ENCODE results near the gene DCBLD1. TPM values are rescaled to one million over a fixed set of nuclear protein-coding genes. Genes with fewer than 3 reads are reported as not detected.

DCBLD1 gene
- total and polyA plus RNA-seq, 2 of the 13 experiments (the other 11 are each of a cell fraction or from before 2014, with no cell fraction given): 23.2 to 41.5 TPM

GRCh38 chr6:117477988-117478852, 4.3 kb upstream of the DCBLD1 start:
- in situ Hi-C loops (cut with HindIII; ENCODE audit: extremely low pct_ligation_motif_present, low pct_unique_long_range_greater_than_20kb) (no loop called here), intact Hi-C loops (cut with micrococcal nuclease; ENCODE audit: unreplicated experiment) (loop anchor here (1.0 to 5.0 kb wide), 4 partner anchors 28 to 197 kb away; partner anchors contain the start of gene NUS1)
- Histone ChIP-seq H3K79me2 (ENCODE audit: insufficient read depth, low read length) (no peaks in the 10 kb centered on the region), H3K9me3 (ENCODE audit: low read length) (no peaks in the 10 kb centered on the region), H3K36me3 (replicated peaks in 1 of 2; ENCODE audit: control insufficient read depth in 1 of 2, insufficient read depth in 2 of 2, low read length in 2 of 2) (no peaks in the 10 kb centered on the region), H3K4me3 (replicated peaks in 1 of 3; ENCODE audit: insufficient read depth in 1 of 3, low read depth in 2 of 3, low read length in 3 of 3) (peak overlapping the region; percentile 11 to 36 (median 19); a peak in 2 of 6 replicates), H3K27ac (ENCODE audit: extremely low read length, insufficient read depth, low read length) (peak overlapping the region; percentile 61), H3K4me2 (ENCODE audit: low read depth, low read length) (peak overlapping the region; percentile 77), H3K9ac (ENCODE audit: insufficient read depth, low read depth, low read length) (peak overlapping the region; percentile 36; the same call in 1 of the 2 replicates), H3K27me3 (ENCODE audit: control insufficient read depth in 1 of 2, insufficient read depth in 2 of 2, low read length in 2 of 2) (no peaks in the 10 kb centered on the region; a peak in 1 of 5 replicates), H2AFZ (ENCODE audit: low read length) (peak overlapping the region; percentile 46), H4K20me1 (ENCODE audit: insufficient read depth, low read length) (no peaks in the 10 kb centered on the region), H3K4me1 (ENCODE audit: insufficient read depth, low read length) (peaks cover 53% of the 10 kb centered on the region)
- ATAC-seq (peak; percentile 67), DNase-seq (ENCODE audit: low spot score) (peak; percentile 97), FAIRE-seq (peak; percentile 97)
- ChIA-PET POLR2A (interaction anchor here (0.8 to 6.4 kb wide), 7 partner anchors 26 to 124 kb away, joined by 3 to 64 read pairs (median 6); partner anchors contain the start of gene GOPC), CTCF (ENCODE audit: low intra/inter-chr PET ratio, low total read pairs) (interaction anchor here (0.9 to 2.0 kb wide), 3 partner anchors 28 to 127 kb away, joined by 6 to 38 read pairs (median 11); no protein-coding TSS in a partner anchor)
- WGBS (ENCODE audit: low lambda C conversion rate): 29% methylated on average over 4 of the region's 4 CpGs
- no TSS peak for BruUV-seq (replicated peaks)
- TF ChIP-seq HNF4G (IDR thresholded peaks at IDR 0.05; ENCODE audit: borderline replicate concordance, low read depth, low read length): peak; percentile 100
- peak; percentile 96 for TF ChIP-seq HNF4G (CRISPR knock-in tag; IDR thresholded peaks at IDR 0.05; ENCODE audit: borderline replicate concordance, low read depth)
- TF ChIP-seq ZNF672 (CRISPR knock-in tag; IDR thresholded peaks at IDR 0.05): no peak
- no peak for TF ChIP-seq KAT7 (CRISPR knock-in tag; IDR thresholded peaks at IDR 0.05; ENCODE audit: borderline replicate concordance)
- no peak for TF ChIP-seq NRL (CRISPR knock-in tag; IDR thresholded peaks at IDR 0.05; ENCODE audit: borderline replicate concordance)
- no peak for TF ChIP-seq XBP1 (CRISPR knock-in tag; IDR thresholded peaks at IDR 0.05)
- TF ChIP-seq ZNF597 (CRISPR knock-in tag; IDR thresholded peaks at IDR 0.05): no peak
- no peak; the same call in 1 of the 2 replicates for TF ChIP-seq ZNF362 (CRISPR knock-in tag; IDR thresholded peaks at IDR 0.05; ENCODE audit: borderline replicate concordance)
- no peak for TF ChIP-seq NCOA5 (CRISPR knock-in tag; IDR thresholded peaks at IDR 0.05)
- no peak for TF ChIP-seq SMAD9 (CRISPR knock-in tag; IDR thresholded peaks at IDR 0.05)
- TF ChIP-seq NFE2L2 (IDR thresholded peaks at IDR 0.05; ENCODE audit: low read length): no peak
- TF ChIP-seq ZNF691 (CRISPR knock-in tag; IDR thresholded peaks at IDR 0.05; ENCODE audit: borderline replicate concordance, low read depth): peak; percentile 43; the same call in 1 of the 2 replicates
- no peak for TF ChIP-seq IKZF4 (CRISPR knock-in tag; IDR thresholded peaks at IDR 0.05; ENCODE audit: borderline replicate concordance, low read depth, not compliant biosample characterization)
- TF ChIP-seq REL (CRISPR knock-in tag; conservative IDR thresholded peaks at IDR 0.05): no peak
- TF ChIP-seq MAX (IDR thresholded peaks at IDR 0.05): no peak
